ENCODE results near the gene KIAA0408.
"Not testable (repeated sequence)": the region's sequence is repeated elsewhere in the genome, so short reads cannot be mapped to it uniquely, and the experiment has no call there.

The KIAA0408 gene

GRCh38 chr6:127415096-127415495, 44.1 kb downstream of the KIAA0408 start:
- TF ChIP-seq CTCF (IDR thresholded peaks at IDR 0.05; ENCODE audit: insufficient read depth, missing control alignments) = no peak
- DNase-seq (ENCODE audit: insufficient read length, low spot score) (no peak), FAIRE-seq (no peak)

GRCh38 chr6:127413123-127413522, 46.1 kb downstream of the KIAA0408 start:
- FAIRE-seq; DNase-seq (ENCODE audit: insufficient read length, low spot score): not testable (repeated sequence)

GRCh38 chr6:127412016-127412415, 47.2 kb downstream of the KIAA0408 start:
- not testable (repeated sequence) for DNase-seq (ENCODE audit: insufficient read length, low spot score); FAIRE-seq

Data from D721Med (cell line).